ENCODE measurements around the gene CASZ1. TPM values are rescaled to one million over a fixed set of nuclear protein-coding genes. Genes with fewer than 3 reads are reported as not detected.

The CASZ1 gene
- total and polyA plus RNA-seq, 2 experiments from 2014 or later = 6.2 to 6.7 TPM

GRCh38 chr1:10781137-10781536 lies 15.3 kb downstream of the CASZ1 start:
- Mint-ChIP-seq H3K27me3 (ENCODE audit: insufficient read depth, low read depth, poor library complexity) (no peaks in the 10 kb centered on the region), H3K9me3 (no peaks in the 10 kb centered on the region; the same call in 2 of the 3 replicates), H3K27ac (no peak overlapping the region), H3K36me3 (ENCODE audit: low read depth) (no peaks in the 10 kb centered on the region), H3K4me3 (no peak overlapping the region), H3K4me1 (peaks cover 2% of the 10 kb centered on the region; the same call in 1 of the 3 replicates)
- H3F3A ChIP-seq (replicated peaks; ENCODE audit: low read depth) = no peaks in the 10 kb centered on the region
- no peak for ATAC-seq
- no peak overlapping the region for H2AFZ ChIP-seq
- H3K79me2 ChIP-seq (replicated peaks; ENCODE audit: insufficient read depth) = no peaks in the 10 kb centered on the region
- no peak for DNase-seq (ENCODE audit: low spot score)
- H3K4me2 ChIP-seq = no peak overlapping the region
- no peaks in the 10 kb centered on the region for H3K9me2 ChIP-seq (ENCODE audit: insufficient read depth)
- no peak overlapping the region for H3K4me3 ChIP-seq
- H3K27me3 ChIP-seq (ENCODE audit: insufficient read depth) = no peaks in the 10 kb centered on the region
- no peaks in the 10 kb centered on the region for H3K4me1 ChIP-seq (ENCODE audit: insufficient read depth)
- H4K20me1 ChIP-seq (replicated peaks; ENCODE audit: insufficient read depth) = peaks cover 5% of the 10 kb centered on the region; the same call in 1 of the 2 replicates
- H3K27ac ChIP-seq (ENCODE audit: low read depth) = no peak overlapping the region
- no peaks in the 10 kb centered on the region for H3K36me3 ChIP-seq (ENCODE audit: insufficient read depth)
- TF ChIP-seq EZH2phosphoT487 (IDR thresholded peaks at IDR 0.05; ENCODE audit: unreplicated experiment) = no peak
- TF ChIP-seq NANOG (IDR thresholded peaks at IDR 0.05; ENCODE audit: borderline replicate concordance) = no peak
- TF ChIP-seq ZNF462 (CRISPR knock-in tag; IDR thresholded peaks at IDR 0.05) = no peak
- no peak for TF ChIP-seq ZNF114 (CRISPR knock-in tag; IDR thresholded peaks at IDR 0.05)
- no peak for TF ChIP-seq ETS1 (IDR thresholded peaks at IDR 0.05)
- TF ChIP-seq POLR2AphosphoS5 (IDR thresholded peaks at IDR 0.05; ENCODE audit: low read depth) = no peak
- no peak for TF ChIP-seq STAT1 (IDR thresholded peaks at IDR 0.05; ENCODE audit: unreplicated experiment)
- TF ChIP-seq ZNF331 (CRISPR knock-in tag; IDR thresholded peaks at IDR 0.05; ENCODE audit: low read depth) = no peak
